ENCODE measurements around the gene TOX3. TPM values are rescaled to one million over a fixed set of nuclear protein-coding genes. Genes with fewer than 3 reads are reported as not detected.

Gene TOX3
- polyA plus RNA-seq, 3 donors, result 30.0 to 37.4 (median 35.2) TPM

- no peak for DNase-seq
Observed at GRCh38 chr16:52456368-52456767, 90.6 kb downstream of the TOX3 start.

GRCh38 chr16:52455549-52456277, 91.2 kb downstream of the TOX3 start:
- no peak for DNase-seq

GRCh38 chr16:52453644-52454043, 93.3 kb downstream of the TOX3 start:
- no peak for DNase-seq

- DNase-seq, result no peak
Observed at GRCh38 chr16:52451971-52452421, 94.9 kb downstream of the TOX3 start.

- DNase-seq, result no peak
Observed at GRCh38 chr16:52450916-52451315, 96.0 kb downstream of the TOX3 start.

- DNase-seq, result no peak
Observed at GRCh38 chr16:52450241-52450640, 96.7 kb downstream of the TOX3 start.

GRCh38 chr16:52446080-52446479, 100.9 kb downstream of the TOX3 start:
- no peak for DNase-seq

GRCh38 chr16:52441886-52442285, 105.1 kb downstream of the TOX3 start:
- no peak for DNase-seq

- no peak for DNase-seq
Observed at GRCh38 chr16:52440248-52440647, 106.7 kb downstream of the TOX3 start.

- DNase-seq, result no peak
Observed at GRCh38 chr16:52439750-52440149, 107.2 kb downstream of the TOX3 start.

- no peak for DNase-seq
Observed at GRCh38 chr16:52439171-52439701, 107.7 kb downstream of the TOX3 start.

- DNase-seq, result no peak
Observed at GRCh38 chr16:52437277-52437670, 109.7 kb downstream of the TOX3 start.

- no peak for DNase-seq
Observed at GRCh38 chr16:52436339-52437276, 110.3 kb downstream of the TOX3 start.

- DNase-seq, result no peak
Observed at GRCh38 chr16:52434224-52434623, 112.7 kb downstream of the TOX3 start.

- DNase-seq, result no peak
Observed at GRCh38 chr16:52433643-52434042, 113.3 kb downstream of the TOX3 start.

- no peak for DNase-seq
Observed at GRCh38 chr16:52424591-52424990, 122.4 kb downstream of the TOX3 start.

- DNase-seq, result no peak
Observed at GRCh38 chr16:52422307-52422706, 124.6 kb downstream of the TOX3 start.

GRCh38 chr16:52418201-52418600, 128.7 kb downstream of the TOX3 start:
- DNase-seq, result no peak

- DNase-seq, result no peak
Observed at GRCh38 chr16:52416888-52417287, 130.1 kb downstream of the TOX3 start.

GRCh38 chr16:52411011-52411410, 135.9 kb downstream of the TOX3 start:
- DNase-seq, result no peak

- no peak for DNase-seq
Observed at GRCh38 chr16:52408191-52408845, 138.6 kb downstream of the TOX3 start.

- no peak for DNase-seq
Observed at GRCh38 chr16:52407778-52408177, 139.2 kb downstream of the TOX3 start.
